Panc1 (cell line): ENCODE measurements around the gene CCDC12.

Source experiments
- POLR2AphosphoS5 ChIP-seq: IDR thresholded peaks from 2 replicates; pipeline ENCODE4 v1.6.1; 2012; ENCODE audit warnings: mild to moderate bottlenecking, low read depth, low read length, moderate library complexity
- SIN3A ChIP-seq: IDR thresholded peaks from 2 replicates; pipeline ENCODE4 v1.6.1; 2012; ENCODE audit warnings: low read depth, mild to moderate bottlenecking, low read length, moderate library complexity, borderline replicate concordance; ENCODE audit not compliant: insufficient read depth
- TCF7L2 ChIP-seq: IDR thresholded peaks from 2 replicates; pipeline ENCODE4 v1.6.1; 2011; ENCODE audit warnings: mild to moderate bottlenecking, low read depth, low read length, inconsistent platforms
- TF ChIP-seq, protein P1 (sequence below): fragments of 450-650 bp; IDR thresholded peaks from 2 replicates; pipeline ENCODE4 v1.5.1; 2017; ENCODE audit warnings: mild to moderate bottlenecking
- TF ChIP-seq, protein P2 (sequence below), 2 experiments: IDR thresholded peaks; 2 replicates each; pipeline ENCODE4 v1.6.1; 2011 to 2012; ENCODE audit warnings: low read depth in 2 of 2, control low read depth in 1 of 2, low read length in 1 of 2, mild to moderate bottlenecking in 1 of 2, moderate library complexity in 1 of 2; ENCODE audit not compliant: insufficient read depth in 1 of 2

GRCh38 chr3:47016934-47017435, 40.4 kb upstream of the CCDC12 start:
- TF ChIP-seq, protein P1, sequence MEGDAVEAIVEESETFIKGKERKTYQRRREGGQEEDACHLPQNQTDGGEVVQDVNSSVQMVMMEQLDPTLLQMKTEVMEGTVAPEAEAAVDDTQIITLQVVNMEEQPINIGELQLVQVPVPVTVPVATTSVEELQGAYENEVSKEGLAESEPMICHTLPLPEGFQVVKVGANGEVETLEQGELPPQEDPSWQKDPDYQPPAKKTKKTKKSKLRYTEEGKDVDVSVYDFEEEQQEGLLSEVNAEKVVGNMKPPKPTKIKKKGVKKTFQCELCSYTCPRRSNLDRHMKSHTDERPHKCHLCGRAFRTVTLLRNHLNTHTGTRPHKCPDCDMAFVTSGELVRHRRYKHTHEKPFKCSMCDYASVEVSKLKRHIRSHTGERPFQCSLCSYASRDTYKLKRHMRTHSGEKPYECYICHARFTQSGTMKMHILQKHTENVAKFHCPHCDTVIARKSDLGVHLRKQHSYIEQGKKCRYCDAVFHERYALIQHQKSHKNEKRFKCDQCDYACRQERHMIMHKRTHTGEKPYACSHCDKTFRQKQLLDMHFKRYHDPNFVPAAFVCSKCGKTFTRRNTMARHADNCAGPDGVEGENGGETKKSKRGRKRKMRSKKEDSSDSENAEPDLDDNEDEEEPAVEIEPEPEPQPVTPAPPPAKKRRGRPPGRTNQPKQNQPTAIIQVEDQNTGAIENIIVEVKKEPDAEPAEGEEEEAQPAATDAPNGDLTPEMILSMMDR = no peak
- TF ChIP-seq, protein P2, sequence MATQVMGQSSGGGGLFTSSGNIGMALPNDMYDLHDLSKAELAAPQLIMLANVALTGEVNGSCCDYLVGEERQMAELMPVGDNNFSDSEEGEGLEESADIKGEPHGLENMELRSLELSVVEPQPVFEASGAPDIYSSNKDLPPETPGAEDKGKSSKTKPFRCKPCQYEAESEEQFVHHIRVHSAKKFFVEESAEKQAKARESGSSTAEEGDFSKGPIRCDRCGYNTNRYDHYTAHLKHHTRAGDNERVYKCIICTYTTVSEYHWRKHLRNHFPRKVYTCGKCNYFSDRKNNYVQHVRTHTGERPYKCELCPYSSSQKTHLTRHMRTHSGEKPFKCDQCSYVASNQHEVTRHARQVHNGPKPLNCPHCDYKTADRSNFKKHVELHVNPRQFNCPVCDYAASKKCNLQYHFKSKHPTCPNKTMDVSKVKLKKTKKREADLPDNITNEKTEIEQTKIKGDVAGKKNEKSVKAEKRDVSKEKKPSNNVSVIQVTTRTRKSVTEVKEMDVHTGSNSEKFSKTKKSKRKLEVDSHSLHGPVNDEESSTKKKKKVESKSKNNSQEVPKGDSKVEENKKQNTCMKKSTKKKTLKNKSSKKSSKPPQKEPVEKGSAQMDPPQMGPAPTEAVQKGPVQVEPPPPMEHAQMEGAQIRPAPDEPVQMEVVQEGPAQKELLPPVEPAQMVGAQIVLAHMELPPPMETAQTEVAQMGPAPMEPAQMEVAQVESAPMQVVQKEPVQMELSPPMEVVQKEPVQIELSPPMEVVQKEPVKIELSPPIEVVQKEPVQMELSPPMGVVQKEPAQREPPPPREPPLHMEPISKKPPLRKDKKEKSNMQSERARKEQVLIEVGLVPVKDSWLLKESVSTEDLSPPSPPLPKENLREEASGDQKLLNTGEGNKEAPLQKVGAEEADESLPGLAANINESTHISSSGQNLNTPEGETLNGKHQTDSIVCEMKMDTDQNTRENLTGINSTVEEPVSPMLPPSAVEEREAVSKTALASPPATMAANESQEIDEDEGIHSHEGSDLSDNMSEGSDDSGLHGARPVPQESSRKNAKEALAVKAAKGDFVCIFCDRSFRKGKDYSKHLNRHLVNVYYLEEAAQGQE (IDR thresholded peaks at IDR 0.05; ENCODE audit: insufficient read depth in 1 of 2, low read depth in 2 of 2, low read length in 1 of 2) = no peak
- TF ChIP-seq POLR2AphosphoS5 (no peak), SIN3A (no peak), TCF7L2 (no peak)
